SK-N-SH treated with all-trans-retinoic acid at 6 μM for 48 hours (cell line): ENCODE data around the gene OTUB1.

Source experiments
- ATAC-seq: fragments of 200-7000 bp; cut with Tn5 transposase; 3 replicates; pipeline ENCODE4 v1.9.1; 2020; ENCODE audit warnings: mild to moderate bottlenecking, moderate library complexity
- ARNTL ChIP-seq: fragments of 450-650 bp; formaldehyde crosslinking; IDR thresholded peaks from 2 replicates; pipeline ENCODE4 v1.5.0; 2020; ENCODE audit warnings: low read depth, mild to moderate bottlenecking, moderate library complexity, borderline replicate concordance
- BACH2 ChIP-seq: fragments of 250-450 bp; sonication (Bioruptor Pico); IDR thresholded peaks from 2 replicates; pipeline ENCODE4 v1.9.0; 2021; ENCODE audit warnings: mild to moderate bottlenecking, borderline replicate concordance
- CREB5 ChIP-seq: fragments of 250-450 bp; sonication (Bioruptor Pico); IDR thresholded peaks from 2 replicates; pipeline ENCODE4 v1.5.1; 2020; ENCODE audit warnings: low read depth, mild to moderate bottlenecking, moderate library complexity
- CSRNP3 ChIP-seq: fragments of 250-450 bp; sonication (Bioruptor Pico); IDR thresholded peaks from 2 replicates; pipeline ENCODE4 v1.5.1; 2021; ENCODE audit warnings: mild to moderate bottlenecking, moderate library complexity
- ESRRG ChIP-seq: fragments of 250-450 bp; sonication (Bioruptor Pico); IDR thresholded peaks from 2 replicates; pipeline ENCODE4 v1.6.1; 2021; ENCODE audit warnings: mild to moderate bottlenecking
- GLIS3 ChIP-seq: fragments of 250-450 bp; sonication (Bioruptor Pico); IDR thresholded peaks from 2 replicates; pipeline ENCODE4 v1.5.0; 2020; ENCODE audit warnings: mild to moderate bottlenecking, moderate library complexity
- ISL1 ChIP-seq: fragments of 250-450 bp; sonication (Bioruptor Pico); IDR thresholded peaks from 2 replicates; pipeline ENCODE4 v2.1.2; 2022; ENCODE audit warnings: mild to moderate bottlenecking, moderate library complexity
- OSR1 ChIP-seq: fragments of 250-450 bp; sonication (Bioruptor Pico); IDR thresholded peaks from 2 replicates; pipeline ENCODE4 v1.8.0; 2022; ENCODE audit warnings: moderate library complexity, mild to moderate bottlenecking, inconsistent platforms
- PPARA ChIP-seq: fragments of 250-450 bp; sonication (Bioruptor Pico); IDR thresholded peaks from 2 replicates; pipeline ENCODE4 v1.5.0; 2020; ENCODE audit warnings: mild to moderate bottlenecking, borderline replicate concordance
- RARB ChIP-seq: fragments of 250-450 bp; sonication (Bioruptor Pico); IDR thresholded peaks from 2 replicates; pipeline ENCODE4 v1.8.0; 2021; ENCODE audit warnings: mild to moderate bottlenecking, moderate library complexity
- SNAI2 ChIP-seq: fragments of 250-450 bp; sonication (Bioruptor Pico); IDR thresholded peaks from 2 replicates; pipeline ENCODE4 v1.5.0; 2020; ENCODE audit warnings: mild to moderate bottlenecking, moderate library complexity
- TCF4 ChIP-seq: fragments of 250-450 bp; sonication (Bioruptor Pico); IDR thresholded peaks from 2 replicates; pipeline ENCODE4 v1.8.0; 2021; ENCODE audit warnings: mild to moderate bottlenecking, moderate library complexity, borderline replicate concordance
- TOX ChIP-seq: fragments of 250-450 bp; sonication (Bioruptor Pico); IDR thresholded peaks from 2 replicates; pipeline ENCODE4 v1.8.0; 2021; ENCODE audit warnings: mild to moderate bottlenecking, moderate library complexity, borderline replicate concordance
- ZC3H10 ChIP-seq: fragments of 250-450 bp; sonication (Bioruptor Pico); IDR thresholded peaks from 2 replicates; pipeline ENCODE4 v1.5.1; 2021; ENCODE audit warnings: mild to moderate bottlenecking, moderate library complexity
- ZFP3 ChIP-seq: fragments of 250-450 bp; sonication (Bioruptor Pico); IDR thresholded peaks from 2 replicates; pipeline ENCODE4 v1.5.0; 2020; ENCODE audit warnings: mild to moderate bottlenecking, moderate library complexity
- ZFP30 ChIP-seq: fragments of 450-650 bp; formaldehyde crosslinking; IDR thresholded peaks from 2 replicates; pipeline ENCODE4 v1.5.0; 2022; ENCODE audit warnings: mild to moderate bottlenecking, moderate library complexity
- ZNF565 ChIP-seq: fragments of 450-650 bp; formaldehyde crosslinking; conservative IDR thresholded peaks from 2 replicates; pipeline ENCODE4 v1.5.0; 2020; ENCODE audit warnings: low read depth, mild to moderate bottlenecking, moderate library complexity
- ZNF70 ChIP-seq: fragments of 450-650 bp; formaldehyde crosslinking; IDR thresholded peaks from 2 replicates; pipeline ENCODE4 v1.5.0; 2020; ENCODE audit warnings: mild to moderate bottlenecking, moderate library complexity
- ZNF8 ChIP-seq: fragments of 450-650 bp; formaldehyde crosslinking; IDR thresholded peaks from 2 replicates; pipeline ENCODE4 v1.5.0; 2020; ENCODE audit warnings: mild to moderate bottlenecking, moderate library complexity
- TF ChIP-seq, protein P1 (sequence below): fragments of 250-450 bp; sonication (Bioruptor Pico); IDR thresholded peaks from 2 replicates; pipeline ENCODE4 v1.5.0; 2020; ENCODE audit warnings: mild to moderate bottlenecking, moderate library complexity

Gene OTUB1

DNA sequence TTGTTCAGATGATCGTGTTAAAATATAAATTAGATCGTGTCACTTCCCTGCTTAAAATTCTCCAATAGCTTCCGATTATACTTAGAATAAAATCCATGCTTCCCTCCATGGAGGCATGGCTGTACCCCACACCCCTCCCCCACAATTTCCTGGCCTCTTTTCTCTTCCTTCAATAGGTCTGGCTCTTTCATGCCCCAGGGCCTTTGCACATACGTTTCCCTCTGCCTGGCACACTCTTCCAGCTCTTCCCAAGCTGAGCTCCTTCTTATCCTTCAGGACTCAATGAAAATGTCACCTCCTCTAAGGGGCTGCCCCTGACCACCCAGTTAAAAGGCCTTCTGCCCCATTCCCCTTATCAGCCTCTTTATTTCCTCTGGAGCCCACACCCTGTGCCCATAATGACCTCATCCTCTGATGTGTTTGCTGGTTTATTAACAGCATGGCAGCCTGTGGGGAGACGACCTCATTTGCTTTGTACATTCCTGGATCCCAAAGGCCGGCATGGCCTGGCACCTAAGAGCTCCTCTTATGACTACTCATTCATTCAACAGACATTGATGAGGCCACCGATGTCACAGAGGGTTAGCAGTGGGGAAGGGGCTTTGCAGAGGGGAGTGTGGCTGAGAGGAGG, 40.5 kb downstream of the OTUB1 start:
- ATAC-seq: no peak
- TF ChIP-seq, protein P1, sequence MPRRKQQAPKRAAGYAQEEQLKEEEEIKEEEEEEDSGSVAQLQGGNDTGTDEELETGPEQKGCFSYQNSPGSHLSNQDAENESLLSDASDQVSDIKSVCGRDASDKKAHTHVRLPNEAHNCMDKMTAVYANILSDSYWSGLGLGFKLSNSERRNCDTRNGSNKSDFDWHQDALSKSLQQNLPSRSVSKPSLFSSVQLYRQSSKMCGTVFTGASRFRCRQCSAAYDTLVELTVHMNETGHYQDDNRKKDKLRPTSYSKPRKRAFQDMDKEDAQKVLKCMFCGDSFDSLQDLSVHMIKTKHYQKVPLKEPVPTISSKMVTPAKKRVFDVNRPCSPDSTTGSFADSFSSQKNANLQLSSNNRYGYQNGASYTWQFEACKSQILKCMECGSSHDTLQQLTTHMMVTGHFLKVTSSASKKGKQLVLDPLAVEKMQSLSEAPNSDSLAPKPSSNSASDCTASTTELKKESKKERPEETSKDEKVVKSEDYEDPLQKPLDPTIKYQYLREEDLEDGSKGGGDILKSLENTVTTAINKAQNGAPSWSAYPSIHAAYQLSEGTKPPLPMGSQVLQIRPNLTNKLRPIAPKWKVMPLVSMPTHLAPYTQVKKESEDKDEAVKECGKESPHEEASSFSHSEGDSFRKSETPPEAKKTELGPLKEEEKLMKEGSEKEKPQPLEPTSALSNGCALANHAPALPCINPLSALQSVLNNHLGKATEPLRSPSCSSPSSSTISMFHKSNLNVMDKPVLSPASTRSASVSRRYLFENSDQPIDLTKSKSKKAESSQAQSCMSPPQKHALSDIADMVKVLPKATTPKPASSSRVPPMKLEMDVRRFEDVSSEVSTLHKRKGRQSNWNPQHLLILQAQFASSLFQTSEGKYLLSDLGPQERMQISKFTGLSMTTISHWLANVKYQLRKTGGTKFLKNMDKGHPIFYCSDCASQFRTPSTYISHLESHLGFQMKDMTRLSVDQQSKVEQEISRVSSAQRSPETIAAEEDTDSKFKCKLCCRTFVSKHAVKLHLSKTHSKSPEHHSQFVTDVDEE (CRISPR knock-in tag): no peak
- TF ChIP-seq ZFP30 (CRISPR knock-in tag): no peak
- TF ChIP-seq ESRRG (CRISPR knock-in tag): no peak
- no peak for TF ChIP-seq GLIS3 (CRISPR knock-in tag)
- TF ChIP-seq ZNF8 (CRISPR knock-in tag): no peak
- no peak for TF ChIP-seq CREB5 (CRISPR knock-in tag)
- TF ChIP-seq TOX (CRISPR knock-in tag): no peak
- no peak for TF ChIP-seq ZNF70 (CRISPR knock-in tag)
- no peak for TF ChIP-seq SNAI2
- no peak for TF ChIP-seq ZFP3 (CRISPR knock-in tag)
- TF ChIP-seq ARNTL: no peak
- no peak for TF ChIP-seq TCF4 (CRISPR knock-in tag)
- no peak for TF ChIP-seq PPARA (CRISPR knock-in tag)
- no peak for TF ChIP-seq CSRNP3 (CRISPR knock-in tag)
- no peak for TF ChIP-seq ZC3H10
- TF ChIP-seq BACH2 (CRISPR knock-in tag): no peak
- TF ChIP-seq ISL1: no peak

DNA sequence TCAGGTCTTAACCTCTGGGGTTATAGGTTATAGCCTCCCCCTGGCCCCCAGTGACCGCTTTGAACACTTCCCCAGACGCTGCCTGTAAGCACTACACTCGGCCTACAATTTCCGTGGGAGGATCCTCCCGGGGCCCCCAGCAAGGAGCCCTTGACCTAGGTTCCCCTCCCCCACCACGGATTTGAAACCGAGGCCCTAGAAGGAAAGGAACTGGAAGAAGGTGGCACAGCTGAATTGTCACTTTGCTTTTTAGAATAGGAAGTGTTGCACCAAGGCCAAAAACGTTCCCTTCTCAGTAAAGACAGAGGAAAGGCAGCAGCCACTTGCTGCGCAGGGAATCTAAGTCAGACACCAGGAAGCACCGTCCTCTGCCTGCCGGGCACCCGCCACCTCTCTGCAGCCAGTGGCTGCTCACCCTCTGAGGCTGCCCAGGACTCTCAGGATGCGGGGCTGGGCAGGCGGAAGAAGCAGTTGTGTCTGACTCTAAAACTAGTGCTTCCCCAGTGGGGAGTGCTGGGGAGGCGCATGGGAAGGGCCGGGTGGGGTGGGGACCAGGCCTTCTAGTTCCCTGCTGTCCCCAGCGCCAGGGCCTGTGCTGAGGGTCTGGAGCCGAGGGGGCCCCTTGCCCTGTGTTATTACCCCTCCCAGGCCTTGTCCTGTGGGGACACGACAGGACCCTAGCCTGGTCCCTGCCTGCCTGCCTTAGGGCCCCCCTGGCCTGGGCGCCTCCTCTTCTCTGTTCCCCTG, 41.6 kb downstream of the OTUB1 start:
- ATAC-seq: no peak
- no peak for TF ChIP-seq OSR1 (CRISPR knock-in tag)
- TF ChIP-seq, all 23 proteins: peak for 0

DNA sequence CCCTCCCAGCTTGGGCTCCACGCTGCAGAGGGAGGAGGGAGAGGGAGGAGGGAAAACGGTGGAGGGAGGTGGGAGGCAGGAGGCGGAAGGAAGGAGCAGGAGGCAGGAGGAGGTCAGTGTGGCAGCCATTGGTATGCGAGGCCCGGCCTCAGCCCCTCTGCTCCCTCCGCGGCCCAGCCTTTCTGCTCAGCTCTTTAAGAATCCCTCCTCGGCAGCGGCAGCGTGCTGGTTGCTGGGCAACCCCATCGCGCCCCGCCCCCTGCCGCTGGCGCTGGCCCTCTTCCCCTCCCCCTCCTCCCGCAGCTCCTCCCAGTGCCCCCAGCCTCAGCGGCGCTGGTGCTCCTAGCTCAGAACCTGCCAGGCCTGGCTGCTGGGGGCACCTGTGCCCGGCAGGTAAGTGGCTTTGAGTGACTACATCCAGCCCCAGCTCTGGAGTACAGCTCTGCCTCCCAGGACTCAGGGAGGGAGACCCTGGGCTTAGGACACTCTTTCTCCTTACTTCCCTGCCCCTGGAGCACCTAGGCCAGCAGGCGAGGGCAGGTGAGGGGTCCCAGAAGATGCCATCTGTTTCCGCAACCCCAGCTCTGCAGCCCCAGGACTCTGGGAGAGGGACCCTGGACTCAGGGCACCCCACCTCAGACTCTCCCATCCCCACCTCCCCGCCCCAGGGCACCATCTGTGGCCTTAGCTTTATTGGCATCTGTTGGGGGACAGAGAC, 42.3 kb downstream of the OTUB1 start:
- ATAC-seq: peak; percentile 20; the same call in 1 of the 3 replicates
- TF ChIP-seq BACH2 (CRISPR knock-in tag) (no peak), ARNTL (no peak), ESRRG (CRISPR knock-in tag) (no peak), ZNF70 (CRISPR knock-in tag) (no peak), ZNF565 (CRISPR knock-in tag) (no peak), SNAI2 (no peak), ZFP3 (CRISPR knock-in tag) (no peak), OSR1 (CRISPR knock-in tag) (no peak), RARB (CRISPR knock-in tag) (no peak)
- TF ChIP-seq, protein P1 (CRISPR knock-in tag): no peak
